ENCODE measurements around the gene KCNMA1. TPM values are rescaled to one million over a fixed set of nuclear protein-coding genes. Genes with fewer than 3 reads are reported as not detected.

The KCNMA1 gene
- total RNA-seq, 1 experiment from 2014 or later: 143 TPM

GRCh38 chr10:77080361-77081027 is 557.1 kb downstream of the KCNMA1 start:
- POLR2A ChIA-PET (ENCODE audit: unreplicated experiment): interaction anchor here (0.6 kb wide), 1 partner anchor 657 kb away, joined by 3 read pairs; no protein-coding TSS in a partner anchor
- Histone ChIP-seq H3K4me3 (ENCODE audit: low read length) (no peak overlapping the region), H3K4me2 (ENCODE audit: low read length) (no peak overlapping the region), H3K4me1 (ENCODE audit: insufficient read depth, low read length) (0 out of 2 replicates have a peak, but pooled peaks cover 7% of the 10 kb centered on the region), H3K9ac (ENCODE audit: low read length) (no peak overlapping the region), H2AFZ (ENCODE audit: low read length) (no peak overlapping the region), H3K79me2 (ENCODE audit: low read length) (no peaks in the 10 kb centered on the region), H3K9me2 (replicated peaks; ENCODE audit: low read length) (no peaks in the 10 kb centered on the region), H4K20me1 (ENCODE audit: low read length) (no peaks in the 10 kb centered on the region), H3K27ac (ENCODE audit: low read length) (no peak overlapping the region), H3F3A (ENCODE audit: low read length, unreplicated experiment) (no peaks in the 10 kb centered on the region), H3K36me3 (ENCODE audit: low read depth, low read length) (peaks cover 13% of the 10 kb centered on the region), H3K9me3 (ENCODE audit: low read length) (no peaks in the 10 kb centered on the region), H3K27me3 (ENCODE audit: low read length) (no peaks in the 10 kb centered on the region)
- ATAC-seq (peak; percentile 58), DNase-seq (peak; percentile 59)
- BruUV-seq (replicated peaks): no TSS peak
- TF ChIP-seq, protein P1, sequence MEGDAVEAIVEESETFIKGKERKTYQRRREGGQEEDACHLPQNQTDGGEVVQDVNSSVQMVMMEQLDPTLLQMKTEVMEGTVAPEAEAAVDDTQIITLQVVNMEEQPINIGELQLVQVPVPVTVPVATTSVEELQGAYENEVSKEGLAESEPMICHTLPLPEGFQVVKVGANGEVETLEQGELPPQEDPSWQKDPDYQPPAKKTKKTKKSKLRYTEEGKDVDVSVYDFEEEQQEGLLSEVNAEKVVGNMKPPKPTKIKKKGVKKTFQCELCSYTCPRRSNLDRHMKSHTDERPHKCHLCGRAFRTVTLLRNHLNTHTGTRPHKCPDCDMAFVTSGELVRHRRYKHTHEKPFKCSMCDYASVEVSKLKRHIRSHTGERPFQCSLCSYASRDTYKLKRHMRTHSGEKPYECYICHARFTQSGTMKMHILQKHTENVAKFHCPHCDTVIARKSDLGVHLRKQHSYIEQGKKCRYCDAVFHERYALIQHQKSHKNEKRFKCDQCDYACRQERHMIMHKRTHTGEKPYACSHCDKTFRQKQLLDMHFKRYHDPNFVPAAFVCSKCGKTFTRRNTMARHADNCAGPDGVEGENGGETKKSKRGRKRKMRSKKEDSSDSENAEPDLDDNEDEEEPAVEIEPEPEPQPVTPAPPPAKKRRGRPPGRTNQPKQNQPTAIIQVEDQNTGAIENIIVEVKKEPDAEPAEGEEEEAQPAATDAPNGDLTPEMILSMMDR (conservative IDR thresholded peaks at IDR 0.05; ENCODE audit: low read depth, low read length): no peak
- no peak for TF ChIP-seq EZH2phosphoT487 (IDR thresholded peaks at IDR 0.05; ENCODE audit: borderline replicate concordance, low read length)
- no peak for TF ChIP-seq EZH2 (IDR thresholded peaks at IDR 0.05; ENCODE audit: low read length, unreplicated experiment)
- intact Hi-C loops (cut with micrococcal nuclease): no loop called here
- CTCF ChIA-PET: interaction anchor here (0.6 kb wide), 1 partner anchor 50 kb away, joined by 3 read pairs; no protein-coding TSS in a partner anchor

- intact Hi-C loops (cut with micrococcal nuclease): loop anchor here (5.0 kb wide), 1 partner anchor 52 kb away; no protein-coding TSS in a partner anchor
- POLR2A ChIA-PET (ENCODE audit: unreplicated experiment): no interaction called here
- Histone ChIP-seq H3K9me2 (replicated peaks; ENCODE audit: low read length) (no peaks in the 10 kb centered on the region), H4K20me1 (ENCODE audit: low read length) (no peaks in the 10 kb centered on the region), H3K27ac (ENCODE audit: low read length) (no peak overlapping the region), H3K4me3 (ENCODE audit: low read length) (no peak overlapping the region), H3K4me2 (ENCODE audit: low read length) (no peak overlapping the region), H3K27me3 (ENCODE audit: low read length) (no peaks in the 10 kb centered on the region), H3K36me3 (ENCODE audit: low read depth, low read length) (peaks cover 13% of the 10 kb centered on the region), H3K4me1 (ENCODE audit: insufficient read depth, low read length) (0 out of 2 replicates have a peak, but pooled peaks cover 7% of the 10 kb centered on the region), H3K9me3 (ENCODE audit: low read length) (no peaks in the 10 kb centered on the region), H3K9ac (ENCODE audit: low read length) (no peak overlapping the region), H2AFZ (ENCODE audit: low read length) (no peak overlapping the region), H3F3A (ENCODE audit: low read length, unreplicated experiment) (no peaks in the 10 kb centered on the region), H3K79me2 (ENCODE audit: low read length) (no peaks in the 10 kb centered on the region)
- TF ChIP-seq, protein P1 (conservative IDR thresholded peaks at IDR 0.05; ENCODE audit: low read depth, low read length): no peak
- TF ChIP-seq EZH2 (IDR thresholded peaks at IDR 0.05; ENCODE audit: low read length, unreplicated experiment): no peak
- no peak for TF ChIP-seq EZH2phosphoT487 (IDR thresholded peaks at IDR 0.05; ENCODE audit: borderline replicate concordance, low read length)
- CTCF ChIA-PET: interaction anchor here (0.6 kb wide), 1 partner anchor 50 kb away, joined by 3 read pairs; no protein-coding TSS in a partner anchor
- ATAC-seq (no peak), DNase-seq (no peak)
- no TSS peak for BruUV-seq (replicated peaks)
These were observed 557.9 kb downstream of the KCNMA1 start for GRCh38 chr10:77079592-77080300.

Measured in PC-3 (cell line).